Lower leg skin (tissue), 3 donors: ENCODE data around the gene KRT14.
"Not testable (repeated sequence)": the region's sequence is repeated elsewhere in the genome, so short reads cannot be mapped to it uniquely, and the experiment has no call there.

Experiments
- POLR2A ChIP-seq, 2 donors: fragments of 450-650 bp; IDR thresholded peaks; one replicate each; pipeline ENCODE4 v1.6.1; 2016 to 2017; ENCODE audit warnings: antibody characterized with exemption in 2 of 2, mild to moderate bottlenecking in 1 of 2, moderate library complexity in 1 of 2
- TF ChIP-seq, protein P1 (sequence below), 3 donors: fragments of 450-650 bp; IDR thresholded peaks; one replicate each; pipeline ENCODE4 v1.5.1; 2016; ENCODE audit warnings: antibody characterized with exemption in 3 of 3, mild to moderate bottlenecking in 3 of 3, moderate library complexity in 2 of 3

DNA sequence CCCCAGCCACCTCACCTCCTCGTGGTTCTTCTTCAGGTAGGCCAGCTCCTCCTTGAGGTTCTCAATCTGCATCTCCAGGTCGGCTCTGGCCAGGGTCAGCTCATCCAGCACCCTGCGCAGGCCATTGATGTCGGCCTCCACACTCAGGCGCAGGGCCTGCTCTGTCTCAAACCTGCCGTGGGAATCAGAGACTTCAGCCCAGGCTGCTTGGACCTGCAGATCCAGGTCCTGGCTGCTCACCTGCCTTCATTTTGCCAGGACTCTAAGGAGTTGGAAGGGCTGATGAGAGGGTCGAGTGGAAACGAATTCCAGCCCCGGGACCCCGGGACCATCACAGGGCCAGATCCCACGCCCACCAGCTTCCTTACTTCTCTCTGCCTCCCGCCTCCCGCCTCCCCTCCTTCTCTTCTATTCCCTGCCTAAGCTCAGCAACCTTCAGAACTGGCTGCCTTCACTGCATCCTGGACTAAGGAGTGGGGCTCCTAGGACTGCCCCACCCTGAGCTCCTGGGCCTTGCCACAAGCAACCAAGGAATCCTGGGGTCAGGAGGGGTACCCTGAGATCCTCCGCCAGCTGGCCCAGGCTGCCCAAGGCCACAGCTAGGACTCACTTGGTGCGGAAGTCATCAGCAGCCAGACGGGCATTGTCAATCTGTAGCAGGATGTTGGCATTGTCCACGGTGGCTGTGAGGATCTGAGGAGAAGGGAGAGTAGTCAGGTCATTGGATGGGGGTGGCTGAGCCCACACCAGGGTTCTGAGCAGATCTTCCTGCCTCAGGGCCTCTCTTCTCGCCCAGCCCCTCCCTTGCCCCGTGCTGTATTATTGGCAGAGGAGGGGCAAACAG is 35.9 kb upstream of the KRT14 start:
- TF ChIP-seq POLR2A (IDR thresholded peaks at IDR 0.05) = not testable (repeated sequence)
- TF ChIP-seq, protein P1, sequence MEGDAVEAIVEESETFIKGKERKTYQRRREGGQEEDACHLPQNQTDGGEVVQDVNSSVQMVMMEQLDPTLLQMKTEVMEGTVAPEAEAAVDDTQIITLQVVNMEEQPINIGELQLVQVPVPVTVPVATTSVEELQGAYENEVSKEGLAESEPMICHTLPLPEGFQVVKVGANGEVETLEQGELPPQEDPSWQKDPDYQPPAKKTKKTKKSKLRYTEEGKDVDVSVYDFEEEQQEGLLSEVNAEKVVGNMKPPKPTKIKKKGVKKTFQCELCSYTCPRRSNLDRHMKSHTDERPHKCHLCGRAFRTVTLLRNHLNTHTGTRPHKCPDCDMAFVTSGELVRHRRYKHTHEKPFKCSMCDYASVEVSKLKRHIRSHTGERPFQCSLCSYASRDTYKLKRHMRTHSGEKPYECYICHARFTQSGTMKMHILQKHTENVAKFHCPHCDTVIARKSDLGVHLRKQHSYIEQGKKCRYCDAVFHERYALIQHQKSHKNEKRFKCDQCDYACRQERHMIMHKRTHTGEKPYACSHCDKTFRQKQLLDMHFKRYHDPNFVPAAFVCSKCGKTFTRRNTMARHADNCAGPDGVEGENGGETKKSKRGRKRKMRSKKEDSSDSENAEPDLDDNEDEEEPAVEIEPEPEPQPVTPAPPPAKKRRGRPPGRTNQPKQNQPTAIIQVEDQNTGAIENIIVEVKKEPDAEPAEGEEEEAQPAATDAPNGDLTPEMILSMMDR (IDR thresholded peaks at IDR 0.05) = not testable (repeated sequence)
